Glutamatergic neuron (in vitro differentiated cells): ENCODE results near the gene MARK3. TPM values are rescaled to one million over a fixed set of nuclear protein-coding genes. Genes with fewer than 3 reads are reported as not detected.

Experiments
- DNase-seq: peaks from one replicate; pipeline ENCODE4 v3.0.0; 2022
- H3K27ac Mint-ChIP-seq: one replicate; pipeline ENCODE4 v1.8.0; 2020; ENCODE audit warnings: mild to moderate bottlenecking, mixed read lengths, inconsistent platforms; ENCODE audit not compliant: unreplicated experiment
- H3K27me3 Mint-ChIP-seq: one replicate; pipeline ENCODE4 v1.8.0; 2020; ENCODE audit warnings: mild to moderate bottlenecking, moderate library complexity, mixed read lengths, inconsistent platforms; ENCODE audit not compliant: unreplicated experiment
- H3K36me3 Mint-ChIP-seq: one replicate; pipeline ENCODE4 v1.8.0; 2020; ENCODE audit warnings: mild to moderate bottlenecking, mixed read lengths, inconsistent platforms; ENCODE audit not compliant: unreplicated experiment
- H3K4me1 Mint-ChIP-seq: one replicate; pipeline ENCODE4 v1.8.0; 2020; ENCODE audit warnings: mild to moderate bottlenecking, low read depth, mixed read lengths, inconsistent platforms; ENCODE audit not compliant: unreplicated experiment
- H3K4me3 Mint-ChIP-seq: one replicate; pipeline ENCODE4 v1.8.0; 2020; ENCODE audit warnings: mild to moderate bottlenecking, mixed read lengths, inconsistent platforms; ENCODE audit not compliant: unreplicated experiment
- H3K9me3 Mint-ChIP-seq: one replicate; pipeline ENCODE4 v1.8.0; 2020; ENCODE audit warnings: mild to moderate bottlenecking, moderate library complexity, mixed read lengths, inconsistent platforms; ENCODE audit not compliant: unreplicated experiment
- total RNA-seq: library from RNA; stranded (reverse); fragmentation: NEBNext Ultra II Directional; extraction: Animal tissue kit (Norgen Biotek cat#: 25700); gene quantifications from one replicate; pipeline ENCODE4 v1.2.1, GENCODE V29; 2021; ENCODE audit not compliant: unreplicated experiment
- TF ChIP-seq, protein P1 (sequence below): fragments of 200-600 bp; sonication (generic); IDR thresholded peaks from one replicate; pipeline ENCODE4 v1.5.0; 2021; ENCODE audit not compliant: partially characterized antibody, unreplicated experiment

Gene MARK3
- total RNA-seq, 1 donor from 2014 or later = 110 TPM

DNA sequence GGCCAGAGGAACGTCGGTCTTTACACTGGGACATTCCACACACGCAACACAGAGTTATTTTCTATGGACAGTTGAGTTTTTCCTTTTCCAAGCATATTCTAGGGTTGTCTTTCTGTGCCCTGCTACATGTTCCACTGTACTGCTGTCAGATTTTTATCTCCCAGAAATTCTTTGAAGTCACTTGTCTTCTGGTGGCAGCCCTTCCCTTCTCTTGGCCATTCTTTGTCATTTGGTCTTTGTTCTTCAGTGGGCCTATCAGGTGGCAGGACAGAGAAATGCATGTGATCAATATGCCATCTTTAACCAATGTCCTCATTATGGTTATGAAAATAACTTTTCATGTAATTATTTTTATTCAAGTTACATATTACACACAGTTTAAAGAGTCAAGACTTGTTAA is 36.3 kb downstream of the MARK3 start:
- Mint-ChIP-seq H3K9me3 (no peaks in the 10 kb centered on the region), H3K27ac (no peak overlapping the region), H3K36me3 (peaks cover 3% of the 10 kb centered on the region), H3K4me3 (no peak overlapping the region), H3K27me3 (no peaks in the 10 kb centered on the region), H3K4me1 (peaks cover 9% of the 10 kb centered on the region)
- TF ChIP-seq, protein P1, sequence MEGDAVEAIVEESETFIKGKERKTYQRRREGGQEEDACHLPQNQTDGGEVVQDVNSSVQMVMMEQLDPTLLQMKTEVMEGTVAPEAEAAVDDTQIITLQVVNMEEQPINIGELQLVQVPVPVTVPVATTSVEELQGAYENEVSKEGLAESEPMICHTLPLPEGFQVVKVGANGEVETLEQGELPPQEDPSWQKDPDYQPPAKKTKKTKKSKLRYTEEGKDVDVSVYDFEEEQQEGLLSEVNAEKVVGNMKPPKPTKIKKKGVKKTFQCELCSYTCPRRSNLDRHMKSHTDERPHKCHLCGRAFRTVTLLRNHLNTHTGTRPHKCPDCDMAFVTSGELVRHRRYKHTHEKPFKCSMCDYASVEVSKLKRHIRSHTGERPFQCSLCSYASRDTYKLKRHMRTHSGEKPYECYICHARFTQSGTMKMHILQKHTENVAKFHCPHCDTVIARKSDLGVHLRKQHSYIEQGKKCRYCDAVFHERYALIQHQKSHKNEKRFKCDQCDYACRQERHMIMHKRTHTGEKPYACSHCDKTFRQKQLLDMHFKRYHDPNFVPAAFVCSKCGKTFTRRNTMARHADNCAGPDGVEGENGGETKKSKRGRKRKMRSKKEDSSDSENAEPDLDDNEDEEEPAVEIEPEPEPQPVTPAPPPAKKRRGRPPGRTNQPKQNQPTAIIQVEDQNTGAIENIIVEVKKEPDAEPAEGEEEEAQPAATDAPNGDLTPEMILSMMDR = no peak
- no peak for DNase-seq

DNA sequence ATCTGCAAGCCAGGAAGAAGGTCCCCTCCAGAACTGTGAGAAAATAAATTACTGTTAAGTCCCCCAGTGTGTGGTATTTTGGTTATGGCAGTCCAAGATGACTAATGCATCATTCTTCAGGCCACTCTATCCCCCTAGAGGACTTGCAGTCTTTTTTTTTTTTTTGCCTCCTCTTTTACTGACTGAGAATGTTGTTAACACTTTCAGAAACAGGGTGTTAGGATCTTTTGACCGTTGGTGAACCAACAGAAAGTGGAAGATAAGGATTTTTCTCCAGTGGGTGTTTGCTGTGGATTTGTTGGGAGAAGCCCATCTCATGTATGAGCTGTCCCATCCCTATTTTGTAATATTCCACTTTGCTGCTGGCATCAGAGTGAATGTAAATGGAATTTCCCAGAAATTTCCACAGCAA is 37.8 kb downstream of the MARK3 start:
- no peak for DNase-seq
- Mint-ChIP-seq H3K9me3 (no peaks in the 10 kb centered on the region), H3K27me3 (no peaks in the 10 kb centered on the region), H3K4me1 (peaks cover 5% of the 10 kb centered on the region), H3K4me3 (no peak overlapping the region), H3K27ac (no peak overlapping the region), H3K36me3 (peaks cover 3% of the 10 kb centered on the region)
- TF ChIP-seq, protein P1 = no peak

DNA sequence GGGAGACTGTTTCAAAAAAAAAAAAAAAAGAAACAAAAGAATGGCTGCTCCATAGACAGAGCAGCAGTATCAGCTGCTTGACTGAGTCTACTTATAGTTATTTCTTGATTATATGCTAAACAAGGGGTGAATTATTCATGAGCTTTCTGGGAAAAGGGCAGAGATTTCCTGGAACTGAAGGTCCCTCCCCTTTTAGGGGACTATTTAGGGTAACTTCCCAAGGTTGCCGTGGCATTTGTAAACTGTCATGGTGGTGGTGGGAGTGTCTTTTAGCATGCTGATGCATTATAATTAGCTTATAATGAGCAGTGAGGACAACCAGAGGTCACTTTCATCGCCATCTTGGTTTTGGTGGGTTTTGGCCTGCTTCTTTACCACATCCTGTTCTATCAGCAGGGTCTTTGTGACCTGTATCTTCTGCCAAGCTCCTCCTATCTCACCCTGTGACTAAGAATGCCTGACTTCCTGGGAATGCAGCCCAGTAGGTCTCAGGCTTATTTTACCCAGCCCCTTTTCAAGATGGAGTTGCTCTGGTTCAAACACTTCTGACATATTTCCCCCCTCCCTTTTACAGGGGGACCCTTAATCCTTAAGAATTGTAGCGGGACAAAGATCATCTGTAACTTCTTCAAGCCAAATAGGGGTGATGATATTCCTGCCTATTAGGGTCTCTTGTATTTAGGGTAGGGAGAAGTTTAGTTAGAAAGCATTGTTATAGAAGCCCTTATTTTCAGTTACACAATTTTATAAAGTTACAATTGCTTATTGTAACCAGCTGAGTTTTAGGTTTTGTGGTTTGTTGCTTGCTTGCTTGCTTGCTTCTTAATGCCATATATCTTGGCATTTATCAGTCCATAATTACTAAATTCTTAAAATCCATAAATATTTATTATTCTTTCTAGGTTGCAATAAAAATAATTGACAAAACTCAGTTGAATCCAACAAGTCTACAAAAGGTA is 42.5 kb downstream of the MARK3 start:
- peaks cover 1% of the 10 kb centered on the region for H3K9me3 Mint-ChIP-seq
- TF ChIP-seq, protein P1 = no peak
- H3K4me1 Mint-ChIP-seq = peaks cover 2% of the 10 kb centered on the region
- no peak for DNase-seq
- H3K36me3 Mint-ChIP-seq = peaks cover 3% of the 10 kb centered on the region
- no peak overlapping the region for H3K27ac Mint-ChIP-seq
- H3K4me3 Mint-ChIP-seq = no peak overlapping the region
- H3K27me3 Mint-ChIP-seq = no peaks in the 10 kb centered on the region

DNA sequence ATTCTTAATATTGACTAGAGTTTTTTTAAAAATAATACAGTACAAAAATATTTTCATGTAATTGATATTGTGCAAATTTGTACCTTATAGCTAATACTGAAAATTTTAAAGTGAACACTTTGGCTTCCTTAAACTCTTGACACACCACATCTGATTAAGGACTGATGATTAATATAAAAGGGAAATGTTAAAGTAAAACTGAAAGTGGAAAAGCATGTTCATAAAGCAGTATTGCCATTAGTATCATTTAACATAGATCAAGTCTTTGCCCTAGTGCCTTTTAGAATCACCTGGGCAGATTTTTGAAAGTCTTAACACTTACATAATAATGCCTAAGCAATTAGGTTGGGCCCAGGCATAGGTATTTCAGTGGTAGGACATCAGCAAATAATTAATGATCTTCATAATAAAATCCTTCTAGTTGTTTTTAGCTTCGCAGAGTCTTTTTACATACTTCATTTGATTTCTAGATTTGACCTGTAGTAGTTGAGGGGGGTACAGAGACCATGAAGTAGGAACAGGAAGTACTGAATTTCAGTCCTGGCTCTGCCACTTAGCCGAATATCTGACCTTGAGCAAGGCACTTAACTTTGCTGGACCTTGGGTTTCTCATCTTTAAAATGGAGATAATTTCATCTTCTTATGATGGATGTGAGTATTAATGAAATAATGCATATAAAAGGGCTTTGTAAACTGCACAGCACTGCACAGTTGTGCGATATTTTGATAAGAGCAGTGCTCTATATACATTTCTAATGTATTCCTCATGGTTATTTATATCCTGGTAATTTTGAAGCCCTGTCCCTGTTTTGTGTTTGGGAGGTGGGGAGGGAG is 43.7 kb downstream of the MARK3 start:
- peaks cover 3% of the 10 kb centered on the region for H3K36me3 Mint-ChIP-seq
- peaks cover 4% of the 10 kb centered on the region for H3K4me1 Mint-ChIP-seq
- H3K9me3 Mint-ChIP-seq = peaks cover 1% of the 10 kb centered on the region
- H3K27me3 Mint-ChIP-seq = no peaks in the 10 kb centered on the region
- TF ChIP-seq, protein P1 = no peak
- no peak overlapping the region for H3K4me3 Mint-ChIP-seq
- DNase-seq = no peak
- no peak overlapping the region for H3K27ac Mint-ChIP-seq

DNA sequence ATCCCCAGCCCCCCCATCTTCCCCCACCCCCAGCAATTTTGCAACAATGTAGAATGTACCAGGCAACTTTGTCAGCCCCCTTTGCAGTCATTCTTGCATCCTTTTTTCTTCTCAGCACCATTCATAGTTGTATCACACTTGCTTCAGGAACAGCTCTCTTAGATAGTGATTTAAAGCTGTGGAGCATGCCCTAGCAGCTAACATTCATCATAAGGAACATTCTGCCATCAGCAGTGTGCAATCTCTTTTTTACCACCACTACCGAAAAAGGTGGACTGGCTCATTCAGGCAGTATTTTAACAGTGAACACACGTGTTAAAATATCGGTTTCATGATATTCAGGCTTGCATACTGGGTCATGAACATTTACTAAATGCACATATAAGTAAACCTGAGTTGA is 45.1 kb downstream of the MARK3 start:
- Mint-ChIP-seq H3K36me3 (no peaks in the 10 kb centered on the region), H3K27me3 (no peaks in the 10 kb centered on the region), H3K4me1 (peaks cover 4% of the 10 kb centered on the region), H3K9me3 (peaks cover 1% of the 10 kb centered on the region), H3K4me3 (no peak overlapping the region), H3K27ac (no peak overlapping the region)
- no peak for DNase-seq
- TF ChIP-seq, protein P1 = no peak
